Measurements from ENCODE around the gene CYP2D6.
"Not testable (repeated sequence)": the region's sequence is repeated elsewhere in the genome, so short reads cannot be mapped to it uniquely, and the experiment has no call there.

GRCh38 chr22:42104332-42104860 lies 26.2 kb downstream of the CYP2D6 start:
- not testable (repeated sequence) for TF ChIP-seq POLR2A, POLR2AphosphoS5 (IDR thresholded peaks at IDR 0.05; ENCODE audit: low read depth, low read length)

All from GM12892 (cell line).